ENCODE data around the gene TAB2.
A peak's percentile ranks its signal among the peaks of the same experiment; 100 is the strongest.

TAB2 gene, protein sequence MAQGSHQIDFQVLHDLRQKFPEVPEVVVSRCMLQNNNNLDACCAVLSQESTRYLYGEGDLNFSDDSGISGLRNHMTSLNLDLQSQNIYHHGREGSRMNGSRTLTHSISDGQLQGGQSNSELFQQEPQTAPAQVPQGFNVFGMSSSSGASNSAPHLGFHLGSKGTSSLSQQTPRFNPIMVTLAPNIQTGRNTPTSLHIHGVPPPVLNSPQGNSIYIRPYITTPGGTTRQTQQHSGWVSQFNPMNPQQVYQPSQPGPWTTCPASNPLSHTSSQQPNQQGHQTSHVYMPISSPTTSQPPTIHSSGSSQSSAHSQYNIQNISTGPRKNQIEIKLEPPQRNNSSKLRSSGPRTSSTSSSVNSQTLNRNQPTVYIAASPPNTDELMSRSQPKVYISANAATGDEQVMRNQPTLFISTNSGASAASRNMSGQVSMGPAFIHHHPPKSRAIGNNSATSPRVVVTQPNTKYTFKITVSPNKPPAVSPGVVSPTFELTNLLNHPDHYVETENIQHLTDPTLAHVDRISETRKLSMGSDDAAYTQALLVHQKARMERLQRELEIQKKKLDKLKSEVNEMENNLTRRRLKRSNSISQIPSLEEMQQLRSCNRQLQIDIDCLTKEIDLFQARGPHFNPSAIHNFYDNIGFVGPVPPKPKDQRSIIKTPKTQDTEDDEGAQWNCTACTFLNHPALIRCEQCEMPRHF

DNA sequence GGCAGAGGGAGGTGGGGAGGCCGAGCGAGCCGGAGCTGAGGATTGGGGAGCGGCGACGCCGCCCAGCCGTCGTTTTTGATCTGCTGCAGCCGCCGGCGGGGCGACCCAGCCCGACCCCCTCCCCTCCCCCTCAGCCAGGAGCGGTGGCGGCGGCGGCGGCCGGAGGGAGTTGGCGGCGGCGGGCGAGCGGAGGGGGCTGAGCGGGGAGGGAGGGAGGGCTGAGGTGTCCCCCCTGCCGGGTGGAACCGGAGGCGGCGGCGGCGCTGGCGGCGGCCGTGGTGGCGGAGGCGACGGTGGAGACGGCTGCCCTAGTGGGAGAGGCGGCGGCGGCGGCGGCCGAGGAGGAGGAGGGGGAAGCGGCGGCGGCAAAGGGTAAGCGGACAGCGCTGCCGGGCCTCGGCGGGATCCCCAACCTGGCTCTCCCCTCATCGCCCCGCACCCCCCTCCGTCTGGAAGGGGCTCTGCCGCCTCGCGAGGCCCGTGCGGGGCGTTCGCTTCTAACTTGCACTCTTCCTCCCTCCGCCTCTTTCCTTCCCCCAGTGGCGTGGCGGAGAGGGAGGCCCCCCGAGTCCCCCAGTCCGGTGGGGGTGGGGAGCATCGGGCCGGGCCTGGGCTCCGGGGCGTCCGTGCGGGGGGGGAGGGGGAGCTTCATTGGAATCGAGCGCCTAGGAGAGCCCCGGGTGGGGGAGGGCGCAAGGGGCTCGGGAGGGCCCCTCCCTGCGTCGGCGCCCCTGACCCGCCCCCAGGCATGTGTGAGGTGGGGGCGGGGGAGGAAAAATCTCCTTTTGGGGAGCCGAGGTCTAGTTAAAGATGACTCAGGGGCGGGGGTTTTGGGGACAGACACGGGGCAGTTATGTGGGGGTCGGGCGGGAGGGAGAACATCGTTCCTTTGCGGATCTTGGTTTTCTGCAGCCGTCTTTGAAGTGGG is at the start of gene TAB2:
TAB2 (plus strand) TSS at position 69 of the 928 bp plus-strand sequence. CDS start 52,286 bp downstream, outside the sequence.
- DNase-seq, result peak; percentile 10

DNA sequence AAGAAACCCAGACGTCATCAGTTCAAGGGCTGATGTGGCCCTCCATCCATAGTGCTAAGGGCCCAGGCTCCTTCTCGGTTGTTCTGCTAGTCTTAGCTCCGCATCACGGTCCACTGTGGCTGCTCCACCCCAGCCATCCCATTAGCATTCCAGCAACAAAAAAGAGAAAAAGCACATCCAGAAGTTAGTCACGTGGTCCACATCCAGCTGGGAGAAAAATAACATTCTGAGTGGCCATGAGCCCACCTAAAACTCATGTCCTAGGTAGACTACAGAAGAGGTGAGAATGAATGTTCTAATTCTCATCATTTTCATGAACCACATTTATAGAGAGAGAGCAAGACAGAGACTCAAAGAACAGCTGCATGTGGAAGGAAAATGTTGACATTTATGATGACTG is 49.4 kb upstream of the TAB2 start:
- DNase-seq, result no peak

DNA sequence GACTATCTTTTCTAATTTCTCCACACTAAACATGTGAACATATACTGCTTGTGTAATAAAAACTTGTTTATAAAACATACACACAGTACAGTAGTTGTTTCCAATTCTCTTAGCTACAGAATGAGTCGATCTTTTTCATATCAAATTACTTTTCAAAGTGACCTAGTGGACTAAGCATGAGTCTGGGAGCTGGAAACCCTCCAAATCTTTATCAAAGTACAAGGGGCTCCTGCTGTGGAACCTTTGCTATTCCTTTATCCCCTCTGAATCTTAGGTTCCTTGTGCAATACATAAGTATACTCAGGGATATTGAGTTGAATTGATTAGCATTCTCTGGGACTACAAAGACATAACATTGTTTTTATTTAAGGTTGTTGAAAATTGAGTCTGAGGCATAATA is 48.7 kb upstream of the TAB2 start:
- DNase-seq, result no peak

DNA sequence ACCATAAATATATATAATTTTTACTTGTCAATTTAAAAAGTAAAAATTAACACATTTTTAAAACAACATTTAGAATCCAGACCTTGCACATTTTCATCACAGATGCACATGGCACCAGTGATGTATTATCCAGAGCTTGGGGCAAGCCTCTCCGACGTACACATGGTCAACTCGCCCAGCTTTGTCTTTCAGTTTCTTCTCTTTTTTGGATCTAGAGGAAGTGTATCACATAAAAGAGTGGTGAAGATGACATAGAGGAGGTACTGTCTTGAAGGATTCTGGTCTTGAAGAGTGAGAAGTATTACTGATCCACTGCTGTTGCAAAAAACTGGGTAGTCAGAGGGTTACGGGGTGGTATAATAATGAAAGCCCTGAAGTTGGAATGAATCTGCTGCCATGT is 46.9 kb upstream of the TAB2 start:
- no peak for DNase-seq

DNA sequence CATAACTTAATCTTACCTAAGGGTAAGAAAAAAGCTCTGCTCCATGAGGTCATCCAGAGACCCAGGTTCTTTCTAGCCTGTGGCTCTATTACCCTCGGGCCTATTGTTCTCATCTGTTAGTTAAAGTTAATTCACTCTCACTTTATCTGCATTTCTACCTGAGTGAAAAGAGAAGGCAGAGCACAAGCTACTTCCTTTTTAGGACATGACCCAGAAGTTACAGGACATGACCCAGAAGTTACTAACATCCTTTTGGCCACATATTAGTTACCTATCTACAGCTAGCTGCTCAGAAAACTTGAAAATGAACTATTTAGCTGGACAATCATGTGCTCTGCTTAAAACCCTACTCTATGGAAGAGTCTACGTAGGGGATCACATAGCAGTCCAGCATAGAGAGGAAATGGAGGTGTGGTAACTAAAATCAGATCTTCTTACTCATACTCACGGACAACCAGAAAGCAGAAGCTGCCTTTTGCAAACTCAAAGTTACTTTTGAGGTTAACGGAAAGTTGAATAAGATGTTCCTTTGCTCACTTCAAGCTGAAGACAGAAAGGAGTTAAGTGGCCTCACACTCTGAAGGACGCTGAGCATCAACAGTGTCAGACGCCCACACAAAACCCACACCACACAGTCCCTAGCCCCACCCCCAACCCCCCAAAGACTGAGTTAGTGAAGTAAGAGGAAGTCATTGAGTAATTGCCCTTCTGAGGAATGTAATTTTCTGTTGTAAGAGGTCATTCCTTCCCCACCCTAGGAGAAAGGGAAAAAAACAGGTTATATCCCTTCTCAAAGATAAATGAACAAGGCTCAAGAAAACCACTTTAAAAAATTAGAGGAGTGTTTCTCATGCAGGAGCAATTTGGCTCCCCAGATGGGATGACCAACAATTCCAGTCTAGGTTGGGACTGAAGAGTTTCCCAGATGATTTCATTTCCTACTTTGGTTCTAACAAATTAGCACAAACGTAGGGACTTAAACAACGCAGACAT is 45.9 kb upstream of the TAB2 start:
- DNase-seq, result no peak

DNA sequence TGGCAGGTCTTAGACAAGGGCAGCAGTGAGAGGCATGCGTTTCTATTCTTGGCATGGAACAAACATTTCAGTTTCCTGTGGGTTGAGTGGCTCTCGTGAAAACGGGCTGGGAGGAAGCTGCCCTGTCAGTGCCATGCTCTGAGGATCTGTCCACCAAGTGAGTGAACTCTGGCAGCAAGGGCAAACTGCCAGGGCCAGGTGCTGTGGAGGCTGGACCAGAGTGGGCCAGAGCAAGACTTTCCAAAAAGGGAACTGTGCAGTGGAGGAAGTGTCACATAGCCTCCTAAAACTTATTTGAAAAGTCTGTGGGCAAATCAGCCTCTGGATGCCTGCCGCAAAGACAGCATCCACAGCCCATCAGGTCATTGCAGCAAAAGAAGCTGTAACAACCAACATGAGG is 44.2 kb upstream of the TAB2 start:
- no peak for DNase-seq

DNA sequence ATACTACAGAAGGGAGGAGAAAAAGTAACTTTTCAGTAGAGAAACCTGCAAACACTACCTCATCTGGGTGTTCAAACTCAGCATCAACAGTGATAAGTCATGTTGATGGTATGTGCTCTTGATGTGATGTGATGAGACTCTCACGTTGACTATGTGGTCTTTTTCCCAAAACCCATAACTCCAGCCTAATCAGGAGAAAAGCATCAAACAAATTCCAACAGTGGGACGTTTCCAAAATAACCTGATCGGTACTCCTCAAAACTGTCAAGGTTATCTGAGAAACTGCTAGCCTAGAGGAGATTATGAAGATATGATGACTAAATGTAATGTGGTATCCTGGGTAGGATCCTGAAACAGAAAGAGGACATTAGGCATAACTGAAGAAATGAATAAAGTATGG is 41.9 kb upstream of the TAB2 start:
- no peak for DNase-seq

DNA sequence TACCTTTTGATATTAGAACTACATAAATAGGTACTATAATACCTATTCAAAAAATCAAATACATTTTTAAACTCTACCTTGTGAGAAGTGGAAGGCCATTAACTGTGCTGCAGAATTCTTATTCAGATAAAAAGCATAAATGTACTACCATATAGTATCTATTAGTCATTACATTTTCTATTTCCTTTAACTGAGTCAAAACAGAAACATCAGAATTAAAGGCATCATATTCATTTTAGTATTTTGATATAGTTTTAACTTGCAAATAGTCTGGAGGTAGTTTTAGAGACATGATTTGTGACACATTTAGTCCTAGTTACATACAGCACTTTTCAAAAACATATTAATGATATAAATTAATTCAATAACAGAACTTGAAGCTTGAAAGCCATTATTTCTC is 39.9 kb upstream of the TAB2 start:
- DNase-seq, result no peak

DNA sequence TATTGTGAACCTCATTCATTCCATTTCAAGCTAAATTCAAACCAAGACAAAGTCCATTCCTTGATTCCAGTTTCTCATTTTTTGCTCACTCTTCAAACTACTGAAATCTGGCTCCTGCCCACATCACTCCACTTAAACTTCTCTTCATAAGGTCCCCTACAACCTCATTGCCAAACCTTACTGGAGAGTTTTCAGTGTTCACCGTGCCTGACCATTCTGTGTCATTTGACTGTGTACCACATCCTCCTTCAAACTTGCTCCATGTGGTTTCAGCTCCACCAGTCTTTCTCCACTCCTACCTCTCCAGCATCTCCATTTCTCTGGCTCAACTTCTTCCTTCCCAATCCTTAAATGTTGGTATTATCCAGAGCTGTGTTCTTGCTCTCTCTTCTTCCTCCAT is 38.5 kb upstream of the TAB2 start:
- no peak for DNase-seq

DNA sequence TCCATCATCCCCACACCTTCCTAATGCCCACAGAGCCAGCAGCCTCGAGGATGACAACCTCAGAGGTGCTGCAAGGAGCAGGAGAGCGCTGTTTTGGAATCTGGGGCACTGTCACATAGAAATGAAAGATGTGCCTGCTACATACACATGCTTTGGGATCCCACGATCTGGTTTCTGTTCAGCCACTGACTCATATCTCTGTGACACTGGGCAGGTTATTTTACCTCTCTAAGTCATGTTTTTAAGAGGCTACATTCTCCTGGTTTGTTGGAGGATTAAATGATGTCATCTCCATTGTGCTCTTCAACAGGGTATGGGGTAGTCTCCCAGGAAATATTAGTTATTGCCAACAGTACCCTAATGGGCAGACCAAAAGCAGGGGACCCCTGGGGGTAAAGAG is 32.6 kb upstream of the TAB2 start:
- no peak for DNase-seq

DNA sequence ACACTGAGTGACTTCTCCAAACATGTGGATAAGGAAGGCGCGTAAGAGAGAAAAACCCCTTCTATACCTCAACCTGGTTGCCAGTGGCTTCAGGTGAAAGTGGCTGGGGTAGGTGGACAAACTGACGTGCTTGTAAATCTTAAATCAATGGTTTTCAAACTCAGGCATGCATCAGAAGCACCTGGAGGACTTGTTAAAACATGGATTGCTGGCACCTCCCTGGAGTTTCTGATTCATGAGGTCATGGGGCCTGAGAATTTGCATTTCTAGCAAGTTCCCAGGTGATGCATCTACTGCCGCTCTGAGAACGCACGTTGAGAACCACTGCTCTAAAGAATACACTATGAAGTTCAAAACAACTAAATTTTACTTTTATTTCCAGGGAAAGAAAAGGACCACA is 31.9 kb upstream of the TAB2 start:
- no peak for DNase-seq

DNA sequence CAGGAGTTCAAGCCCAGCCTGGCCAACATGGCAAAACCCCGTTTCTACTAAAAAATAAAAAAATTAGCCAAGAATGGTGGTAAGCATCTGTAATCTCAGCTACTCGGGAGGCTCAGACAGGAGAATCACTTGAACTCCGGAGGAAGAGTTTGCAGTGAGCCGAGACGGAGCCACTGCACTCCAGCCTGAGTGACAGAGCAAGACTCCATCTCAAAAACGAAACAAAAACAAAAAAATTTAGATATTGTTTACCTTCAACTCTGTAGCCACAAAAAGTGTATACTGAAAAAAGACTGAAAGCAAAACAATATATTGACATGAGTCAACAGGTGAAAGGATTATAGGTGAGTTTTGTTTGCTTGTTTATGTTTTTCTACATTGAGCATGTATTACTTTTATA is 30.6 kb upstream of the TAB2 start:
- DNase-seq, result no peak

DNA sequence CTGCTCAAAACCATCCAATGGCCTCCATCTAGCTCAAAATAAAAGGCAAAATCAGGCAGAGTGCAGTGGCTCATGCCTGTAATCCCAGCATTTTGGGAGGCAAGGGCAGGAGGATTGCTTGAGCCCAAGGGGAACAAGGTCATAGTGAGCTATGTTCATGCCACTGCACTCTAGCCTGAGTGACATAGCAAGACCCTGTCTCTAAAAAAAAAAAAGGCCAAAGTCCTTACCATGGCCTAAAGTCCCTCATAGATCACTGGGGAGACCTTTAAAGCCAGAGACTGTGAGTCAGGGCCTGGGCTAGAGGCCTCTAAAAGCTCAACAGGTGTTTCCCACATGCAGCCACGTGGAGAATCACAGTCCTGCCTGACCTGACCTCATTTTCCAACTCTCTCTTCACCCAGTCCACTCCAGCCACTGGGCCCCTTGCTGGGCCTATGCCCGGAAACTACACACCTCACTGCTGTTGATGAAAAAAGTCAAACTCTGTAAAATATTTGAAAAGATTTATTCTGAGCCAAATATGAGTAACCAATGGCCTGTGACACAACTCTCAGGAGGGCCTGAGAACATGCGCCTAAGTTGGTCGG is 28.2 kb upstream of the TAB2 start:
- no peak for DNase-seq

DNA sequence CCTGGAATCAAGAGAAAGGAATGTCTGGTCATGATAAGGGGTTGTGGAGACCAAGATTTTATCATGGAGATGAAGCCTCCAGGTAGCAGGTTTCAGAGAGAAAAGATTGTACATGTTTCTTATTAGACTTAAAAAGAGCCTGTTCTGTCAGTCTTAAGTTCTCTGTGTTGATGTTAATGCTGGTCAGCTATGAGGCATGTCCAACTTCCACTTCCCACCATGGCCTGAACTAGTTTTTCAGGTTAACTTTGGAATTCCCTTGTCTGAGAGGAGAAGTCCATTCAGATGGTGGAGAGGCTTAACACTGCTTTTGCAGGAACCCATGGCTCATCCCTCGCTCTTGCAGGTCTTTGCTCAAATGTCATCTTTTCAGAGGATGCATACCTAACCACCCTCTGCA is 27.5 kb upstream of the TAB2 start:
- no peak for DNase-seq

DNA sequence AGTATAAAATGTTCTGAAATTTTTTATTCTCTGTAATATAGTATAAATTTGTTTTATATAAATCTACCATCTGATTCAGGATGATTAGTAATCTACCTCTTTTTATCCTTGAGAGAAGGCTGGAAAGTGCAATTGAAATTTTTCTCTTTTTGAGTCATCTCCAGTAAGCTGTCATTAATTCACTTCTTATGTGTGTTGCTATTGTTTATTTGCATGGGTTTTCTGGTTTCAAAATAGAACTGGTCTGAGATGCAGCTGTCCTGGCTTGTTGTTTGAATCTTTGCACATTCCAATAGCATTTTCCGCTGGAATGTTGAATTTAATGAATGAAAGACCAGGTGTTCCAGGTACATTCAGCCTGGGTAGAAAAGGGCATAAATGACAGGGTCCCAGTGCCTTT is 24.3 kb upstream of the TAB2 start:
- no peak for DNase-seq

DNA sequence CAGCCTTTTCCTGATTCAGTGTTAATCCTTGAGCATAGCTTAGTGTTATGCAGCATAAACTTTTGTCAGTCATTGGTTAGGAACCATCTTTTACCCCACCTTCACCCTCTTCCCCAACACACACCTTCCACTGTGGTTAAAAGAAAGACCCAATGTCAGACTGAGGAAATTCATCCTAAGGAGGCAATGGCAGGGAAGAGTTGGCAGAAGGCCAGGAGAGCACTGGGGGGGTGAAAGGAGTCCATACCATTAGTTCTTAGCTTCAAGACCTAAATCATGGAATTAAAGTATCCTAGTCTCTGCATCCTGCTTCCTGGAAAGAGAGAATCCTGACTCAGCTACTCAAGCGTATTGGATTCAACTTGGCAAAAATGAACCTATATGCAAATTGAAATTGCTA is 16.9 kb upstream of the TAB2 start:
- DNase-seq, result no peak

DNA sequence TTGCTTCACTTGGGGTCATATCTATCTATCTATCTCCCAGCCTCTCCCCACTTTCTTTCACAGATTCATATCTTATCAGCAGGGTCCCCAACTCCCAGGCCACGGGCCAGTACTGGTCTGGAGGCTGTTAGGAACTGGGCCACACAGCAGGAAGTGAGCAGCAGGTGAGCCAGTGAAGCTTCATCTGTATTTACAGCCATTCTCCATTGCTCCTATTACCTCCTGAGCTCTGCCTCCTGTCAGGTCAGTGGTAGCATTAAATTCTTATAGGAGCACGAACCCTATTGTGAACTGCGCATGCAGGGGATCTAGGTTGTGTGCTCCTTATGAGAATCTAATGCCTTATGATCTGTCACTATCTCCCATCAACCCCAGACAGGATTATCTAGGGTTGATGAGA is 14.8 kb upstream of the TAB2 start:
- no peak for DNase-seq

DNA sequence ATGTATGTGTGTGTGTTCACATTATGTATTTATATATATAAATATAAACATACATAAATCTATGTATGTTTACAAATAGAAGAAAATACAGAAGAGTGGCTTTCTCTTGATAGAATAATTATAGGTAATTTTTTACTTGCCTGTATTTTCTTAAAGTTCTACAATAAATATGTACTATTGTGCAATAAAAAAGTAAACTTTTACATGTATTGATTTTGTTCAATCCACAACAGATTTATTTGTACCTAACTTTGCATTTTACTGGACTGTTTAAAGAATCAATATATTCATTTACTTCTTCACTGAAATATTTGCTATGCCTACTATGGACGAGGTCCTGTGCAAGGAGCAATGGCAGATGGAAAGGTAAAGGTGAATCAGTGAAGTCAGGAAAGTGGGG is 14.0 kb upstream of the TAB2 start:
- no peak for DNase-seq

DNA sequence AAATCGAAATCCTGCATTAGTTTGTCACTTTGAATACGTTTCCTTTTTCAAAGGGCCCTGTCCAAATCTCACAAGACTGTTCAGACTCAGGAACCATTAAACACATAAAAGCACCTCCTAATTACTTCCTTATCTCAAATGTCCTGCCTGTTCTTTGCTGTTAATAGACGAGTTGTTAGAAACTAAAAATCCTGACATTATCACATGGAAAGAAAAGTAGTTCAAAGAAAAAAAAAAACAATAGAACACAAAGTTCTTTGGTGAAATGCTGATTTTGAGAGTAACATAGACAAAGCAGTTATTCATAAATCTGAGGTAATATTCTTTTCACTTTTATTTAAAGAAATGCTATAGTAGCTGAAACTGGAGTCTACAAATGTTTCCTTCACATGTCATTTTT is 12.1 kb upstream of the TAB2 start:
- DNase-seq, result no peak

DNA sequence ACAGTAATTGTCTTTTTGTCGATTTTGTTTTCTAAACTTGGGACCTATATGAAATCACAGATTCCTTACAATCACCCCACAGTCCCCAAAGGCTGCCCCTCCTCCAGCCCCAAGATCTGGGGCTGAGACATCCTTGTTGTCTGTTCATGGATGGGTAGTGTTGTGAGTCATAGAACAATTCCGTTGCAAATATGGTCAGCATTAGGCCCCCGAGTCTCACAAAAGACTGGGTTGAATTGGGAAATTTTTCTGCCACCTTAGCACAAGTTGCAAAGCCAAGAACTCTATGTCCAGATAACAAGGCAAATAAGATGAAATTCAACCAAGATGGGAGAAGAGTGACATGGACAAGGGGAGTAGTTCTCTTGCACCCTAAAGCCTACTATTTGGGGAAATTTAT is 10.5 kb upstream of the TAB2 start:
- DNase-seq, result no peak

DNA sequence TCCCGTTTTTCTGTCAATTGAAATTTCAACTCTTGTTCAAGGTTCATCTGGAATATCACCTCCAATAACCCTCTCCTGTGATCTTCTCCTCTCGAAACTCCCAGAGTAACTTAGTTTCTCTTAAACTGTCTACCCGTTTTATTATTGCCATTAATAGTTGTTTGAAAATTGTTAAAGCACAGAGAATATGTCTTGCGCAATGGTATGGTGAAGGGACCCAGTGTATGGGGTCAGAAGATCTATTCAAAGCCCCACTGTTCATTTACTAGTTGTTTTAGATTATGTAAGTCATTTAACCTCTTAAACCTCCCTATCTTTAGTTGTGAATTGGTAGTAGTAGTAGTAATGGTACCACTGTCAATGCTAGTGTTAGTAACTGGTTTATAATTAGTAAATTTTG is 6.2 kb upstream of the TAB2 start:
- DNase-seq, result no peak

DNA sequence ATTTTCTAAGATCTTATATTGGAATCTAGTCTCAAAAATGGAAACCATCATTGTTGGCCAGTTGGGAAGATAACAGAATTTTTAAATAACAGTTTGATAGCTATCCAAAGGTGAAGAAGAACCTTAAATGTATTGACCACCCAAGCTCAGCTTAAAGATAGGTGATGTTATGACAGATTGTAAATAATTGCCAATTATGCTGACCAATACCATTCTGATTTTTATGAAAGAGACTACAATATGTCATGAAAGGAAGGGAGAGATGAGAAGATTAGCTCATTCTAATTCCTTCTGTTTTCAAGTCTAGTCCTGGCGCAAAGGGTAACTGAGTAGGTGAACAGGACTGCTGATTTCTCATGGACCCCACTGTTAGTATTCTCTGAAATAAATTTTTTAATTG is 5.7 kb upstream of the TAB2 start:
- DNase-seq, result no peak

All from NCI-H2227 treated with DMSO at 0.1 percent for 48 hours (cell line).